ENCODE results near the gene CCL7. TPM values are rescaled to one million over a fixed set of nuclear protein-coding genes. Genes with fewer than 3 reads are reported as not detected.

Gene CCL7
- total RNA-seq, 1 donor = 0.36 TPM

DNA sequence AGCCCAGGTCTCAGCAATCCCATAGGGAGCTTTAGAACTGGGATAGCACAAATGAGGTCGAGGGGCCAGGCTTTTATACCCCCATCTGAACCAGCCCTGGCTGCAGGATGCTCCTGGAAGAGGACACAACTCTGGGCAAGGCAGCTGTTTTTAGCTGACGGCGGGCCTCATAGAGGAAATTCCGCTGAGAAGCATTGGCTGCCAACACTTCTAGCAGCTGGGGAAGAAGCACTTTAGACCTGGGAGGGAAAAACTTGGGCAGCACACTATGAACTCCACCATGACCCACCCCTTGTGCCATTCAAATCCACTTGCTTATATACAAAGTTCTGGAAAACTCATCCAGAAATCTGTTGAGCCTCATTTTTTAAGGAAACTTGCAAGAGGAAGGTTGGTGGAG lies 20.6 kb downstream of the CCL7 start:
- no peak for DNase-seq (ENCODE audit: insufficient read length, low spot score, missing footprints)
- Histone ChIP-seq H3K9me3 (ENCODE audit: low read depth, low read length) (no peaks in the 10 kb centered on the region), H3K27me3 (ENCODE audit: insufficient read depth, low read length) (no peaks in the 10 kb centered on the region), H3K4me1 (ENCODE audit: insufficient read depth, low read length) (peaks cover 9% of the 10 kb centered on the region), H3K36me3 (ENCODE audit: insufficient read depth, low read length) (no peaks in the 10 kb centered on the region), H3K4me2 (ENCODE audit: insufficient read depth, low read length) (no peak overlapping the region), H3K27ac (ENCODE audit: low read depth, low read length) (no peak overlapping the region), H3K79me2 (ENCODE audit: insufficient read depth, low read length) (no peaks in the 10 kb centered on the region), H4K20me1 (ENCODE audit: insufficient read depth, low read length) (no peaks in the 10 kb centered on the region), H2AFZ (ENCODE audit: low read length) (no peak overlapping the region), H3K4me3 (ENCODE audit: insufficient read depth, low read length) (no peak overlapping the region)
- TF ChIP-seq, protein P1, sequence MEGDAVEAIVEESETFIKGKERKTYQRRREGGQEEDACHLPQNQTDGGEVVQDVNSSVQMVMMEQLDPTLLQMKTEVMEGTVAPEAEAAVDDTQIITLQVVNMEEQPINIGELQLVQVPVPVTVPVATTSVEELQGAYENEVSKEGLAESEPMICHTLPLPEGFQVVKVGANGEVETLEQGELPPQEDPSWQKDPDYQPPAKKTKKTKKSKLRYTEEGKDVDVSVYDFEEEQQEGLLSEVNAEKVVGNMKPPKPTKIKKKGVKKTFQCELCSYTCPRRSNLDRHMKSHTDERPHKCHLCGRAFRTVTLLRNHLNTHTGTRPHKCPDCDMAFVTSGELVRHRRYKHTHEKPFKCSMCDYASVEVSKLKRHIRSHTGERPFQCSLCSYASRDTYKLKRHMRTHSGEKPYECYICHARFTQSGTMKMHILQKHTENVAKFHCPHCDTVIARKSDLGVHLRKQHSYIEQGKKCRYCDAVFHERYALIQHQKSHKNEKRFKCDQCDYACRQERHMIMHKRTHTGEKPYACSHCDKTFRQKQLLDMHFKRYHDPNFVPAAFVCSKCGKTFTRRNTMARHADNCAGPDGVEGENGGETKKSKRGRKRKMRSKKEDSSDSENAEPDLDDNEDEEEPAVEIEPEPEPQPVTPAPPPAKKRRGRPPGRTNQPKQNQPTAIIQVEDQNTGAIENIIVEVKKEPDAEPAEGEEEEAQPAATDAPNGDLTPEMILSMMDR (IDR thresholded peaks at IDR 0.05; ENCODE audit: extremely low read depth, low read depth, low read length) = no peak

DNA sequence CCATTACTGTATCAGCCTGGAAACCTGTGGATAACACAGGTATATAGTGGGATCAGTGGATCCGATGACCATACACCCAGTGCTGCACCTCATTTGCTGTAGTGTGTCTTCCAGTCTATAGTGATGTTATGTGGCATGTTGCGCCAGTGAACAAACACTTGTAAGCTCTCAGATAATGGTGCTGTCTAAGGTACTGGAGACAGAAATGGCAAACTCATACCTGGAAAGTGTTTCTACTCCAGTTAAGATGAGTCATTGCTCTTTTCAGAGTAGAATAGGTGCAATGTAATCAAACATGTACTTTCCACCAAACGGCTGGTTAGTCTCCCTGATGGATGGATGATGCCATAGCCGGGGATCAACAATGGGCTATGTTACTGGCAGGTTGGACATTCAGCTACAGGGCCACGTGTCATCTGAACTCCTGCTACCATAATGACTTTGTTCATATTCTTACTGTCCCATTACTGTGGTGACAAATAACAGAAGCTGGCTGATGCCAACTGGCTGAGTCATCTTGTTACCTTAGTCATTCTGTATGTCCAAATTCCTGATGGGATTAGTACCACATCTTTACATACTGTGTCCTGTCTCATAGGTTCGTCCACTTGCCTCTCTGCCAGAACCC lies 21.8 kb downstream of the CCL7 start:
- H3K9me3 ChIP-seq (ENCODE audit: low read depth, low read length) = no peaks in the 10 kb centered on the region
- TF ChIP-seq, protein P1 (IDR thresholded peaks at IDR 0.05; ENCODE audit: extremely low read depth, low read depth, low read length) = no peak
- H3K4me1 ChIP-seq (ENCODE audit: insufficient read depth, low read length) = peaks cover 9% of the 10 kb centered on the region
- no peaks in the 10 kb centered on the region for H3K36me3 ChIP-seq (ENCODE audit: insufficient read depth, low read length)
- DNase-seq (ENCODE audit: insufficient read length, low spot score, missing footprints) = no peak
- H3K79me2 ChIP-seq (ENCODE audit: insufficient read depth, low read length) = no peaks in the 10 kb centered on the region
- H3K4me2 ChIP-seq (ENCODE audit: insufficient read depth, low read length) = no peak overlapping the region
- H2AFZ ChIP-seq (ENCODE audit: low read length) = no peak overlapping the region
- H3K27ac ChIP-seq (ENCODE audit: low read depth, low read length) = no peak overlapping the region
- H3K4me3 ChIP-seq (ENCODE audit: insufficient read depth, low read length) = no peak overlapping the region
- no peaks in the 10 kb centered on the region for H3K27me3 ChIP-seq (ENCODE audit: insufficient read depth, low read length)
- no peaks in the 10 kb centered on the region for H4K20me1 ChIP-seq (ENCODE audit: insufficient read depth, low read length)

DNA sequence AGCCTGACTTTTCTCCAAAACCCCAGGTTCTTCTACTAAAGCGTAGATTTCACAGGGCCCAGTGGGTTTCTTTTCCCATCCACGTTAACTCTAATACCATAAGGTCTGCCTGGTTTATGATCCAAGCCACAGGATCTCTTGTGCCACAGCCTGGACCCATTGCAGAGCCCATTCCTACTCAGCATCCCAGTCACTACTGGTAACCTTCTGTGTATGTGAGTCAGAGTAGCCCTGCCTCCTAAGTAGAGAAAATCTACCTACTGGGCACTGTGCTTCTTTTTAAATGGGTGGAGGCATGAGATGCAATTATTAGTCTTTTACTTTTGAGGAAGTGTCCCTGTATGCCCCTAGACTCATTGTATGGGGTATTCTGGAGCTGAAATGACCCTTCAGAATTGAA lies 29.0 kb downstream of the CCL7 start:
- Histone ChIP-seq H3K4me1 (ENCODE audit: insufficient read depth, low read length) (peaks cover 35% of the 10 kb centered on the region), H3K27ac (ENCODE audit: low read depth, low read length) (no peak overlapping the region), H3K4me2 (ENCODE audit: insufficient read depth, low read length) (no peak overlapping the region), H2AFZ (ENCODE audit: low read length) (no peak overlapping the region), H4K20me1 (ENCODE audit: insufficient read depth, low read length) (no peaks in the 10 kb centered on the region), H3K4me3 (ENCODE audit: insufficient read depth, low read length) (no peak overlapping the region), H3K27me3 (ENCODE audit: insufficient read depth, low read length) (no peaks in the 10 kb centered on the region), H3K36me3 (ENCODE audit: insufficient read depth, low read length) (no peaks in the 10 kb centered on the region), H3K79me2 (ENCODE audit: insufficient read depth, low read length) (no peaks in the 10 kb centered on the region), H3K9me3 (ENCODE audit: low read depth, low read length) (no peaks in the 10 kb centered on the region)
- TF ChIP-seq, protein P1 (IDR thresholded peaks at IDR 0.05; ENCODE audit: extremely low read depth, low read depth, low read length) = no peak
- DNase-seq (ENCODE audit: insufficient read length, low spot score, missing footprints) = peak; percentile 75

DNA sequence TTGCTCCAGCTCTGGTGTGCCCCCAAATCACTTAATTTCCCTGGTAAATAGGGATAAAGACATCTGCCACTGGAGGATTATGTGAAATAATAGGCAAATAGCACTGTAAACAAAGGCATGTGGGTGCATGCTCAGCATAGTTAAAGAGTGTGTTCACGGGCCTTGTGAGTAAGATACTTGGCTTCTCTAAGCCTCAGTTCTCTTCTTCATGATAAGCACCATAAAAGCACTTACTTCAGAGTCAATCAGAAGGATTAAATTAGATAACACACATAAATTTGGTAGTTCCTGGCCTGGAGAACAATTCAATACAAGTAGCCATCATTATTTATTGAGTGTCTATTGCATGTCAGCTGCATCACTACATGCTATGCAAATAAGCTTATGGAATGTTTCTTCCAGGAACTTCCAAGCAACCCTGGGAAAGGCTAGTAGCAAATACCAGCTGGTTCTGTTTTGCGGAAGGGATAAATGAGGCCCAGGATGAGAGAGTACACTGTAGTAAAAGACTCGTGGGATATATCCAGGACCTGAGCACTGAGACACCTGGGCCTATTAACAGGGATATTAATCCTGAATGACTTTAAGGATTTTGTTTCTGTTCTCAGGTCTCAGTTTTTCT lies 30.0 kb downstream of the CCL7 start:
- no peaks in the 10 kb centered on the region for H3K36me3 ChIP-seq (ENCODE audit: insufficient read depth, low read length)
- H3K4me2 ChIP-seq (ENCODE audit: insufficient read depth, low read length) = peak overlapping the region; percentile 5
- H3K27ac ChIP-seq (ENCODE audit: low read depth, low read length) = peak overlapping the region; percentile 66
- TF ChIP-seq, protein P1 (IDR thresholded peaks at IDR 0.05; ENCODE audit: extremely low read depth, low read depth, low read length) = no peak
- no peak overlapping the region for H3K4me3 ChIP-seq (ENCODE audit: insufficient read depth, low read length)
- no peak overlapping the region for H2AFZ ChIP-seq (ENCODE audit: low read length)
- H3K27me3 ChIP-seq (ENCODE audit: insufficient read depth, low read length) = no peaks in the 10 kb centered on the region
- no peaks in the 10 kb centered on the region for H4K20me1 ChIP-seq (ENCODE audit: insufficient read depth, low read length)
- H3K9me3 ChIP-seq (ENCODE audit: low read depth, low read length) = no peaks in the 10 kb centered on the region
- no peaks in the 10 kb centered on the region for H3K79me2 ChIP-seq (ENCODE audit: insufficient read depth, low read length)
- DNase-seq (ENCODE audit: insufficient read length, low spot score, missing footprints) = no peak
- peaks cover 35% of the 10 kb centered on the region for H3K4me1 ChIP-seq (ENCODE audit: insufficient read depth, low read length)
